DND-41 (cell line): ENCODE results near the gene NRIP1.

Source experiments
- ATAC-seq: fragments of 200-7000 bp; cut with Tn5 transposase; 3 replicates; pipeline ENCODE4 v1.9.1; 2021; ENCODE audit warnings: low read depth; ENCODE audit not compliant: insufficient read depth
- DNase-seq: peaks from one replicate; pipeline ENCODE4 v3.0.0-alpha.2; 2020
- H2AFZ ChIP-seq: 2 replicates; pipeline ENCODE4 v1.6.0; 2012; ENCODE audit warnings: low read depth, low read length
- H3K27ac ChIP-seq: 2 replicates; pipeline ENCODE4 v1.5.1; 2012; ENCODE audit warnings: low read length, inconsistent platforms
- H3K27me3 ChIP-seq: fragments of 200-600 bp; sonication (generic); 2 replicates; pipeline ENCODE4 v1.6.0; 2012; ENCODE audit warnings: low read length, mild to moderate bottlenecking, inconsistent platforms; ENCODE audit not compliant: insufficient read depth, poor library complexity
- H3K36me3 ChIP-seq: 2 replicates; pipeline ENCODE4 v1.5.1; 2012; ENCODE audit warnings: low read length, inconsistent platforms; ENCODE audit not compliant: insufficient read depth
- H3K4me1 ChIP-seq: 2 replicates; pipeline ENCODE4 v1.5.1; 2012; ENCODE audit warnings: mild to moderate bottlenecking, low read length; ENCODE audit not compliant: insufficient read depth
- H3K4me2 ChIP-seq: 2 replicates; pipeline ENCODE4 v1.6.0; 2012; ENCODE audit warnings: mild to moderate bottlenecking, moderate library complexity, low read length, inconsistent platforms; ENCODE audit not compliant: insufficient read depth
- H3K4me3 ChIP-seq, 2 experiments: fragments of 200-600 bp in 1 of 2; shearing (Covaris generic) in 1 of 2; 2 replicates each; pipeline ENCODE4 v1.5.1; 2012 to 2016; ENCODE audit warnings: inconsistent platforms in 2 of 2, low read length in 2 of 2, mild to moderate bottlenecking in 2 of 2, low read depth in 1 of 2, moderate library complexity in 1 of 2
- H3K79me2 ChIP-seq: 2 replicates; pipeline ENCODE4 v1.6.0; 2012; ENCODE audit warnings: low read length, inconsistent platforms; ENCODE audit not compliant: insufficient read depth
- H3K9ac ChIP-seq: 2 replicates; pipeline ENCODE4 v1.6.0; 2012; ENCODE audit warnings: low read depth, mild to moderate bottlenecking, inconsistent platforms, low read length, moderate library complexity
- H3K9me3 ChIP-seq: 2 replicates; pipeline ENCODE4 v1.5.1; 2012; ENCODE audit warnings: low read length, moderate library complexity, mild to moderate bottlenecking, inconsistent platforms; ENCODE audit not compliant: insufficient read depth, severe bottlenecking
- H4K20me1 ChIP-seq: 2 replicates; pipeline ENCODE4 v1.6.0; 2012; ENCODE audit warnings: low read length; ENCODE audit not compliant: insufficient read depth
- CTCF ChIP-seq: IDR thresholded peaks from 2 replicates; pipeline ENCODE4 v1.5.1; 2012; ENCODE audit warnings: borderline replicate concordance, low read length, moderate library complexity, mild to moderate bottlenecking; ENCODE audit not compliant: poor library complexity, severe bottlenecking; ENCODE audit errors: extremely low read depth
- EZH2 ChIP-seq: IDR thresholded peaks from 3 replicates; pipeline ENCODE4 v1.6.1; 2012; ENCODE audit warnings: borderline replicate concordance, low read depth, mild to moderate bottlenecking, moderate library complexity, low read length, inconsistent platforms; ENCODE audit not compliant: severe bottlenecking

Gene NRIP1

GRCh38 chr21:15051644-15052458 is 12.9 kb downstream of the NRIP1 start:
- ATAC-seq = peak; percentile 38; the same call in 2 of the 3 replicates
- H3K4me2 ChIP-seq = no peak overlapping the region
- peaks cover 34% of the 10 kb centered on the region for H3K4me1 ChIP-seq

GRCh38 chr21:15050568-15051377 is 14.0 kb downstream of the NRIP1 start:
- Histone ChIP-seq H3K4me1 (peaks cover 33% of the 10 kb centered on the region), H3K4me2 (no peak overlapping the region), H3K27ac (peak overlapping the region; percentile 9; the same call in 1 of the 2 replicates), H4K20me1 (peaks cover 45% of the 10 kb centered on the region), H3K27me3 (no peaks in the 10 kb centered on the region), H2AFZ (no peak overlapping the region), H3K9me3 (no peaks in the 10 kb centered on the region), H3K9ac (no peak overlapping the region), H3K79me2 (peaks cover 97% of the 10 kb centered on the region), H3K4me3 (no peak overlapping the region), H3K36me3 (no peaks in the 10 kb centered on the region)
- DNase-seq = peak; percentile 40
- TF ChIP-seq EZH2 = no peak
- no peak for TF ChIP-seq CTCF
- peak; percentile 82 for ATAC-seq

More at GRCh38 chr21:15051644-15052458, 12.9 kb downstream of the NRIP1 start:
- H3K79me2 ChIP-seq = peaks cover 97% of the 10 kb centered on the region
- DNase-seq = no peak
- H2AFZ ChIP-seq = no peak overlapping the region
- no peak overlapping the region for H3K9ac ChIP-seq
- H3K27ac ChIP-seq = no peak overlapping the region
- TF ChIP-seq CTCF = no peak
- TF ChIP-seq EZH2 = no peak
- H3K27me3 ChIP-seq = no peaks in the 10 kb centered on the region
- peaks cover 42% of the 10 kb centered on the region for H4K20me1 ChIP-seq
- no peaks in the 10 kb centered on the region for H3K9me3 ChIP-seq
- H3K4me3 ChIP-seq = no peak overlapping the region
- no peaks in the 10 kb centered on the region for H3K36me3 ChIP-seq

- no peak for DNase-seq
- no peak overlapping the region for H3K27ac ChIP-seq
- H4K20me1 ChIP-seq = peaks cover 30% of the 10 kb centered on the region; the same call in 1 of the 2 replicates
- H3K4me2 ChIP-seq = no peak overlapping the region
- H3K9me3 ChIP-seq = no peaks in the 10 kb centered on the region
- peaks cover 88% of the 10 kb centered on the region for H3K79me2 ChIP-seq
- no peaks in the 10 kb centered on the region for H3K4me1 ChIP-seq
- H3K27me3 ChIP-seq = no peaks in the 10 kb centered on the region
- TF ChIP-seq CTCF = no peak
- no peak for TF ChIP-seq EZH2
- ATAC-seq = no peak
- H3K9ac ChIP-seq = no peak overlapping the region
- no peak overlapping the region for H2AFZ ChIP-seq
- H3K4me3 ChIP-seq = no peak overlapping the region
- H3K36me3 ChIP-seq = peaks cover 10% of the 10 kb centered on the region
Observed at GRCh38 chr21:15045017-15045416, 19.8 kb downstream of the NRIP1 start.
